ENCODE data around the gene NFX1.

- TF ChIP-seq, protein P1, sequence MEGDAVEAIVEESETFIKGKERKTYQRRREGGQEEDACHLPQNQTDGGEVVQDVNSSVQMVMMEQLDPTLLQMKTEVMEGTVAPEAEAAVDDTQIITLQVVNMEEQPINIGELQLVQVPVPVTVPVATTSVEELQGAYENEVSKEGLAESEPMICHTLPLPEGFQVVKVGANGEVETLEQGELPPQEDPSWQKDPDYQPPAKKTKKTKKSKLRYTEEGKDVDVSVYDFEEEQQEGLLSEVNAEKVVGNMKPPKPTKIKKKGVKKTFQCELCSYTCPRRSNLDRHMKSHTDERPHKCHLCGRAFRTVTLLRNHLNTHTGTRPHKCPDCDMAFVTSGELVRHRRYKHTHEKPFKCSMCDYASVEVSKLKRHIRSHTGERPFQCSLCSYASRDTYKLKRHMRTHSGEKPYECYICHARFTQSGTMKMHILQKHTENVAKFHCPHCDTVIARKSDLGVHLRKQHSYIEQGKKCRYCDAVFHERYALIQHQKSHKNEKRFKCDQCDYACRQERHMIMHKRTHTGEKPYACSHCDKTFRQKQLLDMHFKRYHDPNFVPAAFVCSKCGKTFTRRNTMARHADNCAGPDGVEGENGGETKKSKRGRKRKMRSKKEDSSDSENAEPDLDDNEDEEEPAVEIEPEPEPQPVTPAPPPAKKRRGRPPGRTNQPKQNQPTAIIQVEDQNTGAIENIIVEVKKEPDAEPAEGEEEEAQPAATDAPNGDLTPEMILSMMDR (IDR thresholded peaks at IDR 0.05; ENCODE audit: insufficient read depth, low read length, poor library complexity, severe bottlenecking): no peak
- no peak for TF ChIP-seq EZH2phosphoT487 (conservative IDR thresholded peaks at IDR 0.05; ENCODE audit: low read length)
These were observed 49.0 kb upstream of the NFX1 start for GRCh38 chr9:33241298-33241697.

All from SU-DHL-6 (cell line).